ENCODE measurements around the gene TWNK. TPM values are rescaled to one million over a fixed set of nuclear protein-coding genes. Genes with fewer than 3 reads are reported as not detected.

The TWNK gene
- total RNA-seq, 1 donor from 2014 or later: 5.2 TPM

- no peak for TF ChIP-seq CTCF (conservative IDR thresholded peaks at IDR 0.05; ENCODE audit: low read depth, low read length)
- no peak overlapping the region for H3K4me3 ChIP-seq (ENCODE audit: low read depth, low read length)
- DNase-seq (ENCODE audit: low read depth): no peak
Observed at GRCh38 chr10:100979791-100980272, 7.5 kb upstream of the TWNK start.

GRCh38 chr10:100980311-100980710, 7.0 kb upstream of the TWNK start:
- no peak overlapping the region for H3K4me3 ChIP-seq (ENCODE audit: low read depth, low read length)
- DNase-seq (ENCODE audit: low read depth): no peak
- TF ChIP-seq CTCF (conservative IDR thresholded peaks at IDR 0.05; ENCODE audit: low read depth, low read length): no peak

GRCh38 chr10:100980711-100981110, 6.6 kb upstream of the TWNK start:
- no peak for TF ChIP-seq CTCF (conservative IDR thresholded peaks at IDR 0.05; ENCODE audit: low read depth, low read length)
- H3K4me3 ChIP-seq (ENCODE audit: low read depth, low read length): no peak overlapping the region
- no peak for DNase-seq (ENCODE audit: low read depth)

- no peak overlapping the region for H3K4me3 ChIP-seq (ENCODE audit: low read depth, low read length)
- DNase-seq (ENCODE audit: low read depth): no peak
- TF ChIP-seq CTCF (conservative IDR thresholded peaks at IDR 0.05; ENCODE audit: low read depth, low read length): no peak
Observed at GRCh38 chr10:100981178-100981772, 6.1 kb upstream of the TWNK start.

- no peak overlapping the region for H3K4me3 ChIP-seq (ENCODE audit: low read depth, low read length)
- no peak for DNase-seq (ENCODE audit: low read depth)
- TF ChIP-seq CTCF (conservative IDR thresholded peaks at IDR 0.05; ENCODE audit: low read depth, low read length): no peak
Observed at GRCh38 chr10:100982916-100983830, 4.2 kb upstream of the TWNK start.

- no peak overlapping the region for H3K4me3 ChIP-seq (ENCODE audit: low read depth, low read length)
- no peak for DNase-seq (ENCODE audit: low read depth)
- no peak for TF ChIP-seq CTCF (conservative IDR thresholded peaks at IDR 0.05; ENCODE audit: low read depth, low read length)
Observed at GRCh38 chr10:100983868-100984671, 3.3 kb upstream of the TWNK start.
